OCI-LY3 (cell line): ENCODE results near the gene PRDM2.

Experiments used
- CTCF ChIP-seq: fragments of 200-600, 300-600 bp; sonication (generic); IDR thresholded peaks from 2 replicates; pipeline ENCODE4 v1.5.1; 2014; ENCODE audit warnings: antibody characterized with exemption, low read length, low read depth
- EZH2phosphoT487 ChIP-seq: fragments of 200-600 bp; shearing (Covaris generic); IDR thresholded peaks from 2 replicates; pipeline ENCODE4 v1.6.1; 2018; ENCODE audit warnings: antibody characterized with exemption, mixed run types, low read depth

- no peak for TF ChIP-seq CTCF
- TF ChIP-seq EZH2phosphoT487, result no peak
These were observed 118.9 kb downstream of the PRDM2 start for GRCh38 chr1:13818926-13819325.
